Uterus (tissue), 4 donors: ENCODE results near the gene ME3. TPM values are rescaled to one million over a fixed set of nuclear protein-coding genes. Genes with fewer than 3 reads are reported as not detected.

Source experiments
- DNase-seq, 2 donors: peaks; one replicate each; pipeline ENCODE4 v3.0.0-alpha.2; 2019 to 2020
- H3K27ac ChIP-seq, 2 donors: fragments of 200-600 bp; sonication (generic); 1 replicate in 1 of 2; 2 replicates in 1 of 2; pipeline ENCODE4 v1.5.1; 2016 to 2018
- H3K27me3 ChIP-seq, 2 donors: fragments of 200-600 bp; sonication (generic); one replicate each; pipeline ENCODE4 v1.5.1; 2018 to 2019; ENCODE audit warnings: control low read depth in 1 of 2
- H3K36me3 ChIP-seq, 2 donors: fragments of 200-600 bp; sonication (generic); one replicate each; pipeline ENCODE4 v1.5.1; 2019; ENCODE audit warnings: control low read depth in 1 of 2
- H3K4me1 ChIP-seq, 2 donors: fragments of 200-600 bp; sonication (generic); one replicate each; pipeline ENCODE4 v1.5.1; 2018 to 2019; ENCODE audit warnings: control low read depth in 1 of 2
- H3K4me3 ChIP-seq, 2 donors: fragments of 200-600 bp; sonication (generic); 1 replicate in 1 of 2; 2 replicates in 1 of 2; pipeline ENCODE4 v1.5.1; 2018 to 2019; ENCODE audit warnings: mild to moderate bottlenecking in 1 of 2
- H3K9me3 ChIP-seq, 2 donors: fragments of 200-600 bp; sonication (generic); one replicate each; pipeline ENCODE4 v1.5.1; 2019; ENCODE audit warnings: control low read depth in 1 of 2
- CTCF ChIP-seq, 4 experiments: fragments of 200-600 bp in 2 of 4; fragments of 450-650 bp in 2 of 4; sonication (generic) in 2 of 4; IDR thresholded peaks; one replicate each; pipeline ENCODE4 v1.5.1; 2016 to 2019; ENCODE audit warnings: antibody characterized with exemption in 4 of 4, mild to moderate bottlenecking in 2 of 4, moderate library complexity in 1 of 4
- POLR2A ChIP-seq, 2 donors: fragments of 450-650 bp; IDR thresholded peaks; one replicate each; pipeline ENCODE4 v1.6.1; 2016; ENCODE audit warnings: antibody characterized with exemption in 2 of 2, mild to moderate bottlenecking in 1 of 2, moderate library complexity in 1 of 2
- intact Hi-C: fragments of 100-400 bp; cut with DNase I; formaldehyde crosslinking; loops from one replicate; pipeline ENCODE4 v1.15.1; 2023; ENCODE audit warnings: low total_unique reads
- total RNA-seq, 4 donors: library from RNA; depleted of rRNA in 3 of 4; stranded (reverse); fragments of >200 nt in 3 of 4; gene quantifications; one replicate each; pipeline versions ENCODE4 v1.1.0 to v1.2.4, GENCODE V29; 2014 to 2023
- donor health status: DM: yes; HTN: yes; CAD: no.

ME3 gene
- total RNA-seq, 4 donors from 2014 or later, result 44.3 to 169 (median 54.2) TPM

GRCh38 chr11:86408845-86409244 is 263.6 kb downstream of the ME3 start:
- no peak for DNase-seq
- TF ChIP-seq POLR2A (IDR thresholded peaks at IDR 0.05) (no peak), CTCF (IDR thresholded peaks at IDR 0.05) (no peak)
- H3K4me3 ChIP-seq, result no peak overlapping the region
- H3K27me3 ChIP-seq, result no peaks in the 10 kb centered on the region
- H3K4me1 ChIP-seq, result no peaks in the 10 kb centered on the region
- intact Hi-C loops, result no loop called here
- H3K9me3 ChIP-seq, result no peaks in the 10 kb centered on the region
- H3K36me3 ChIP-seq, result no peaks in the 10 kb centered on the region
- no peak overlapping the region for H3K27ac ChIP-seq

GRCh38 chr11:86403458-86403857 is 269.0 kb downstream of the ME3 start:
- no peaks in the 10 kb centered on the region for H3K27me3 ChIP-seq
- TF ChIP-seq CTCF (IDR thresholded peaks at IDR 0.05) (no peak), POLR2A (IDR thresholded peaks at IDR 0.05) (no peak)
- H3K36me3 ChIP-seq, result no peaks in the 10 kb centered on the region
- H3K4me3 ChIP-seq, result no peak overlapping the region
- intact Hi-C loops, result no loop called here
- H3K9me3 ChIP-seq, result no peaks in the 10 kb centered on the region
- no peaks in the 10 kb centered on the region for H3K4me1 ChIP-seq
- no peak overlapping the region for H3K27ac ChIP-seq
- no peak for DNase-seq

- H3K4me3 ChIP-seq, result no peak overlapping the region
Observed at GRCh38 chr11:86398106-86398505, 274.3 kb downstream of the ME3 start.

GRCh38 chr11:86397351-86397750 is 275.1 kb downstream of the ME3 start:
- H3K9me3 ChIP-seq, result no peaks in the 10 kb centered on the region
- H3K4me1 ChIP-seq, result no peaks in the 10 kb centered on the region
- no peaks in the 10 kb centered on the region for H3K27me3 ChIP-seq
- no peak overlapping the region for H3K4me3 ChIP-seq
- intact Hi-C loops, result no loop called here
- DNase-seq, result no peak
- TF ChIP-seq POLR2A (IDR thresholded peaks at IDR 0.05), result no peak
- no peak for TF ChIP-seq CTCF (IDR thresholded peaks at IDR 0.05)
- no peaks in the 10 kb centered on the region for H3K36me3 ChIP-seq
- no peak overlapping the region for H3K27ac ChIP-seq

More at GRCh38 chr11:86398106-86398505, 274.3 kb downstream of the ME3 start:
- H3K27me3 ChIP-seq, result no peaks in the 10 kb centered on the region
- no peak overlapping the region for H3K27ac ChIP-seq
- no peaks in the 10 kb centered on the region for H3K36me3 ChIP-seq
- TF ChIP-seq CTCF (IDR thresholded peaks at IDR 0.05) (no peak), POLR2A (IDR thresholded peaks at IDR 0.05) (no peak)
- no peak for DNase-seq
- no peaks in the 10 kb centered on the region for H3K9me3 ChIP-seq
- intact Hi-C loops, result no loop called here
- H3K4me1 ChIP-seq, result no peaks in the 10 kb centered on the region

- no peak overlapping the region for H3K27ac ChIP-seq
- no peak for TF ChIP-seq POLR2A (IDR thresholded peaks at IDR 0.05)
- no peak for TF ChIP-seq CTCF (IDR thresholded peaks at IDR 0.05)
Observed at GRCh38 chr11:86396396-86396795, 276.0 kb downstream of the ME3 start.

More at GRCh38 chr11:86396396-86396795, 276.0 kb downstream of the ME3 start:
- no peak overlapping the region for H3K4me3 ChIP-seq
- H3K27me3 ChIP-seq, result no peaks in the 10 kb centered on the region
- H3K36me3 ChIP-seq, result no peaks in the 10 kb centered on the region
- H3K9me3 ChIP-seq, result no peaks in the 10 kb centered on the region
- DNase-seq, result no peak
- intact Hi-C loops, result no loop called here
- no peaks in the 10 kb centered on the region for H3K4me1 ChIP-seq
